ENCODE measurements around the gene A4GNT. TPM values are rescaled to one million over a fixed set of nuclear protein-coding genes. Genes with fewer than 3 reads are reported as not detected.
"Not testable (repeated sequence)": the region's sequence is repeated elsewhere in the genome, so short reads cannot be mapped to it uniquely, and the experiment has no call there.

The A4GNT gene
- total RNA-seq, 1 experiment from 2014 or later = not detected

- DNase-seq (ENCODE audit: low read depth) = no peak
These were observed 12.8 kb downstream of the A4GNT start for GRCh38 chr3:138119423-138119766.

- DNase-seq (ENCODE audit: low read depth) = peak; percentile 87
These were observed 13.4 kb downstream of the A4GNT start for GRCh38 chr3:138118612-138119422.

GRCh38 chr3:138114988-138115971 lies 16.9 kb downstream of the A4GNT start, which contains the start of gene DZIP1L:
TSS of gene DZIP1L (minus strand) at chr3:138115608. CDS start at chr3:138103971, 11,637 bp downstream.
- peak; percentile 83 for DNase-seq (ENCODE audit: low read depth)

GRCh38 chr3:138114431-138114918 lies 17.7 kb downstream of the A4GNT start:
- DNase-seq (ENCODE audit: low read depth) = peak; percentile 56

GRCh38 chr3:138113326-138113725 lies 18.9 kb downstream of the A4GNT start:
- no peak for DNase-seq (ENCODE audit: low read depth)

GRCh38 chr3:138112362-138112761 lies 19.8 kb downstream of the A4GNT start:
- DNase-seq (ENCODE audit: low read depth) = no peak

- no peak for DNase-seq (ENCODE audit: low read depth)
These were observed 26.6 kb downstream of the A4GNT start for GRCh38 chr3:138105598-138105997.

GRCh38 chr3:138103466-138103865 lies 28.7 kb downstream of the A4GNT start:
- no peak for DNase-seq (ENCODE audit: low read depth)

- DNase-seq (ENCODE audit: low read depth) = not testable (repeated sequence)
These were observed 30.7 kb downstream of the A4GNT start for GRCh38 chr3:138101351-138101940.

GRCh38 chr3:138099417-138099816 lies 32.8 kb downstream of the A4GNT start:
- DNase-seq (ENCODE audit: low read depth) = no peak

- no peak for DNase-seq (ENCODE audit: low read depth)
These were observed 34.7 kb downstream of the A4GNT start for GRCh38 chr3:138097192-138098172.

GRCh38 chr3:138093721-138094120 lies 38.5 kb downstream of the A4GNT start:
- no peak for DNase-seq (ENCODE audit: low read depth)

GRCh38 chr3:138092023-138092422 lies 40.2 kb downstream of the A4GNT start:
- DNase-seq (ENCODE audit: low read depth) = peak; percentile 41

GRCh38 chr3:138089091-138089490 lies 43.1 kb downstream of the A4GNT start:
- DNase-seq (ENCODE audit: low read depth) = peak; percentile 78

- not testable (repeated sequence) for DNase-seq (ENCODE audit: low read depth)
These were observed 46.4 kb downstream of the A4GNT start for GRCh38 chr3:138085745-138086144.

GRCh38 chr3:138084196-138084595 lies 48.0 kb downstream of the A4GNT start:
- no peak for DNase-seq (ENCODE audit: low read depth)

- no peak for DNase-seq (ENCODE audit: low read depth)
These were observed 49.2 kb downstream of the A4GNT start for GRCh38 chr3:138082992-138083386.

GRCh38 chr3:138082085-138082991 lies 49.9 kb downstream of the A4GNT start:
- peak; percentile 96 for DNase-seq (ENCODE audit: low read depth)
